ENCODE measurements around the gene MAGI1. TPM values are rescaled to one million over a fixed set of nuclear protein-coding genes. Genes with fewer than 3 reads are reported as not detected.

The MAGI1 gene
- polyA plus RNA-seq, 2 donors, result 6.0 to 10.6 TPM

DNA sequence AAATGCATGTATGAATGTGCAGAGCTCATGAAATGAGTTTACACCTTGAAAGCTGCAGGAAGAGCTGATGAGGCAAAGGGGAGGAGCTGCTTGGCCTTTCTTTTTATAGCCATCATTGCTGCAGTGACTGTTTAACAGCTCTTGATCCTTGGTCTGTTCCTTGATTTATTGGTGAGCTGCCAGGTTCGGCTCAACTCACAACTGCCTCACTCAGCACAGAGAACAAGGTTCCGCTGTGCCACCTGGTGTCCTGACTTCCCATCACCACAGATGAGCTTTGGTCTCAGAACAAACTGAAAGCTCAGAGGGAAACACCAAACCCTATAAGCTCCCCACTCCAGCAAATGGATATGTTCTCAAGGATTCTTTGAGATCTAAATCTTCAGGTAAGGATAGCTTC lies 626.1 kb downstream of the MAGI1 start:
- Histone ChIP-seq H3K27me3 (ENCODE audit: control insufficient read depth in 1 of 2, insufficient read depth in 2 of 2, low read length in 2 of 2) (no peaks in the 10 kb centered on the region), H3K36me3 (ENCODE audit: control insufficient read depth in 2 of 2, insufficient read depth in 2 of 2, low read length in 1 of 2) (no peaks in the 10 kb centered on the region), H3K4me1 (ENCODE audit: control insufficient read depth in 2 of 2, insufficient read depth in 2 of 2, low read length in 1 of 2) (no peaks in the 10 kb centered on the region), H3K4me3 (ENCODE audit: low read depth in 1 of 2, low read length in 2 of 2) (no peak overlapping the region), H3K27ac (ENCODE audit: low read depth in 2 of 2, low read length in 1 of 2) (no peak overlapping the region), H3K9me3 (ENCODE audit: control insufficient read depth in 2 of 2, insufficient read depth in 1 of 2, low read depth in 1 of 2, low read length in 1 of 2) (no peaks in the 10 kb centered on the region)
- WGBS, 2 donors, result 41 to 68% methylated on average over 2 of the region's 2 CpGs

DNA sequence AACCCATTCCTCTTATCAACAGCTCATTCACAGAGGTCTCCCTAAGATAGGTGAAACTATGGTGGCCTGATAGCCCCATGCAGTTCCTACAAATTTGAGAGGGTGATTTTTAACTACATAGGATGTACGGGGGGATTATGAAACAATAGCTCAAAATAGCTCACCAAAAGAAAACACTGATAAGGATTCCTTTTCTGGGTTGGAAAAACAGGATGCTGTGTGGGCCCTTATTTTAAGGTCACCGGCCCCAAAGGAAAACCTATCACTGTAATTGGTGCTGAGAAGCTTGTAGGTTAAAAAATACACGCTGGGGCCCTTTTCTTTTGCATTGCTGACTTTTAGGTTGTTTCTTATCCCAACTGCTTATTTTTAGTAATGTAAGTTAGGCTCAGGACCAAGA lies 627.4 kb downstream of the MAGI1 start:
- no peak overlapping the region for H3K27ac ChIP-seq (ENCODE audit: low read depth in 2 of 2, low read length in 1 of 2)
- no peaks in the 10 kb centered on the region for H3K36me3 ChIP-seq (ENCODE audit: control insufficient read depth in 2 of 2, insufficient read depth in 2 of 2, low read length in 1 of 2)
- no peaks in the 10 kb centered on the region for H3K27me3 ChIP-seq (ENCODE audit: control insufficient read depth in 1 of 2, insufficient read depth in 2 of 2, low read length in 2 of 2)
- 53 to 54% methylated on average over 3 of the region's 3 CpGs for WGBS, 2 donors
- H3K4me1 ChIP-seq (ENCODE audit: control insufficient read depth in 2 of 2, insufficient read depth in 2 of 2, low read length in 1 of 2), result no peaks in the 10 kb centered on the region
- no peaks in the 10 kb centered on the region for H3K9me3 ChIP-seq (ENCODE audit: control insufficient read depth in 2 of 2, insufficient read depth in 1 of 2, low read depth in 1 of 2, low read length in 1 of 2)
- no peak overlapping the region for H3K4me3 ChIP-seq (ENCODE audit: low read depth in 1 of 2, low read length in 2 of 2)

DNA sequence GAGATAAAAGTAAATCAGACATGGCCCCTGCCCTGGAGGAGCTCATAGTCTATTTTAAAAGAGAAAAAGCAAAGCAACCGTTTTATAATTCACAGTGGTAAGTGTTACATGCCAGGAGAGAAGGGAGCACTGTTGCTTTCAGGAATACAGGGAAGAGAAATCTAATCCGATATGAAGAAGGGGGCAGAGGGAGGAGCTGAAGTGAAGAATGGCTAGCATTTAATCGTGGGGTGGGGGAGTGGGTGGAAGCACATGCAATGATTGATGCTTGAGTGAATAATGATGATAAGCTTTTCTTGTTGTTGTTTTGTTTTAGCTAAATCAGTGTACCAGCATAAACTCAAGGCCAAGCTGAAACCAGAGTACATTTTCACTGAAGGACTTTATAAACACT lies 629.5 kb downstream of the MAGI1 start:
- Histone ChIP-seq H3K4me1 (ENCODE audit: control insufficient read depth in 2 of 2, insufficient read depth in 2 of 2, low read length in 1 of 2) (no peaks in the 10 kb centered on the region), H3K27ac (ENCODE audit: low read depth in 2 of 2, low read length in 1 of 2) (no peak overlapping the region), H3K9me3 (ENCODE audit: control insufficient read depth in 2 of 2, insufficient read depth in 1 of 2, low read depth in 1 of 2, low read length in 1 of 2) (no peaks in the 10 kb centered on the region), H3K36me3 (ENCODE audit: control insufficient read depth in 2 of 2, insufficient read depth in 2 of 2, low read length in 1 of 2) (no peaks in the 10 kb centered on the region), H3K27me3 (ENCODE audit: control insufficient read depth in 1 of 2, insufficient read depth in 2 of 2, low read length in 2 of 2) (no peaks in the 10 kb centered on the region), H3K4me3 (ENCODE audit: low read depth in 1 of 2, low read length in 2 of 2) (no peak overlapping the region)
- WGBS, 2 donors, result 51 to 69% methylated on average over 3 of the region's 3 CpGs

DNA sequence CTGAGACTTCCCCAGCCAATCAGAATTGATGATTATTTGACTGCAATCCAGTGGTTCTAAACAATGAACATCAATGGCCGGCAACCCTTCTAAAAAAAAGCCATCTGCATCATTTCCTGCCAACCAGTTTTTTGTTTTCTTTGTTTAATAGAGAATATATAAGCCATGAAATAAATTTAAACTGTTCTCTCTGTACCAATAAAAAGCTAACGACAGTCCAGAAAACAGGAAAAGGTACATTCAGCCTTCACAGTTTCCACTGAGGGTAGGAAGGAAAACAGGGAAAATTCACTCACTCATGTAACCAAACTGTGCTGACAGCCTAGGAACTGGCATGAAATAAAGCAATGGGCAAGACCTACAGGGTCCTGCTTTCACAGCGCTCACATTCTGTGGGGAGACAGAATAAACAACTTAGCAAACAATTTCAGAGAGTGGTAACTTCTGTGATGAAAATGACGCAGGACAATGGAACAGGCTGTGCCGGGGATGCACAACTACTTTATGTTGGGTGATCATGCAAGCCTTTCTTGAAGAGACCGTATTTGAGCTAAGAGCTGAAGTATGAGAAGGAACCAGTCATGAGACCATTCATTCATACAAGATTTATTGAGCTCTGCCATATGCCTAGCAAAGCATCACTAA lies 630.1 kb downstream of the MAGI1 start:
- no peak overlapping the region for H3K27ac ChIP-seq (ENCODE audit: low read depth in 2 of 2, low read length in 1 of 2)
- H3K4me1 ChIP-seq (ENCODE audit: control insufficient read depth in 2 of 2, insufficient read depth in 2 of 2, low read length in 1 of 2), result no peaks in the 10 kb centered on the region
- no peaks in the 10 kb centered on the region for H3K27me3 ChIP-seq (ENCODE audit: control insufficient read depth in 1 of 2, insufficient read depth in 2 of 2, low read length in 2 of 2)
- H3K36me3 ChIP-seq (ENCODE audit: control insufficient read depth in 2 of 2, insufficient read depth in 2 of 2, low read length in 1 of 2), result no peaks in the 10 kb centered on the region
- no peaks in the 10 kb centered on the region for H3K9me3 ChIP-seq (ENCODE audit: control insufficient read depth in 2 of 2, insufficient read depth in 1 of 2, low read depth in 1 of 2, low read length in 1 of 2)
- 84 to 91% methylated on average over 6 of the region's 6 CpGs for WGBS, 2 donors
- no peak overlapping the region for H3K4me3 ChIP-seq (ENCODE audit: low read depth in 1 of 2, low read length in 2 of 2)

GRCh38 chr3:65406470-65406869 lies 632.2 kb downstream of the MAGI1 start:
- no peaks in the 10 kb centered on the region for H3K4me1 ChIP-seq (ENCODE audit: control insufficient read depth in 2 of 2, insufficient read depth in 2 of 2, low read length in 1 of 2)
- no peak overlapping the region for H3K27ac ChIP-seq (ENCODE audit: low read depth in 2 of 2, low read length in 1 of 2)
- 93% methylated on average over 4 of the region's 4 CpGs for WGBS, 2 donors
- no peak overlapping the region for H3K4me3 ChIP-seq (ENCODE audit: low read depth in 1 of 2, low read length in 2 of 2)
- no peaks in the 10 kb centered on the region for H3K27me3 ChIP-seq (ENCODE audit: control insufficient read depth in 1 of 2, insufficient read depth in 2 of 2, low read length in 2 of 2)
- H3K9me3 ChIP-seq (ENCODE audit: control insufficient read depth in 2 of 2, insufficient read depth in 1 of 2, low read depth in 1 of 2, low read length in 1 of 2), result no peaks in the 10 kb centered on the region
- no peaks in the 10 kb centered on the region for H3K36me3 ChIP-seq (ENCODE audit: control insufficient read depth in 2 of 2, insufficient read depth in 2 of 2, low read length in 1 of 2)

DNA sequence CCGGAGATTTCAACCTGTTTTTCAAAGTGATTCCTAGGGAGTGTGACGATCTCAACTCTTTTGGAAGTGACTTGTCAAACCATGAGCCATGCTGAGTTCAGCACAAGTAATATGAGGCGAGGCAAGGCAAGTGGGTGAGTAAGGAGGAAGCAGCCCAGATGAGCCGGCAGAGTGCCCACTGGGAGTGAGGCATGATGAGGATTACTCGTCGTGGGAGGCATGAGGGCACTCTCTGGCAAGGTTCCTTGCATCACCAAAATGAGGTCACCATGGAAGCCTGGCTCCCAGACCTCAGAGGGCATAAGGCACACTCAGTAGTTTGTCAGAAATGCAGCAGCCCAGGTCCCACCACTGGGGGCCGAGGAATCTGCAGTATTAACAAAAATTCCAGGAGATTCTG lies 636.1 kb downstream of the MAGI1 start:
- no peaks in the 10 kb centered on the region for H3K4me1 ChIP-seq (ENCODE audit: control insufficient read depth in 2 of 2, insufficient read depth in 2 of 2, low read length in 1 of 2)
- H3K36me3 ChIP-seq (ENCODE audit: control insufficient read depth in 2 of 2, insufficient read depth in 2 of 2, low read length in 1 of 2), result no peaks in the 10 kb centered on the region
- no peaks in the 10 kb centered on the region for H3K9me3 ChIP-seq (ENCODE audit: control insufficient read depth in 2 of 2, insufficient read depth in 1 of 2, low read depth in 1 of 2, low read length in 1 of 2)
- no peak overlapping the region for H3K4me3 ChIP-seq (ENCODE audit: low read depth in 1 of 2, low read length in 2 of 2)
- WGBS, 2 donors, result 58 to 72% methylated on average over 7 of the region's 7 CpGs
- H3K27me3 ChIP-seq (ENCODE audit: control insufficient read depth in 1 of 2, insufficient read depth in 2 of 2, low read length in 2 of 2), result no peaks in the 10 kb centered on the region
- H3K27ac ChIP-seq (ENCODE audit: low read depth in 2 of 2, low read length in 1 of 2), result no peak overlapping the region

DNA sequence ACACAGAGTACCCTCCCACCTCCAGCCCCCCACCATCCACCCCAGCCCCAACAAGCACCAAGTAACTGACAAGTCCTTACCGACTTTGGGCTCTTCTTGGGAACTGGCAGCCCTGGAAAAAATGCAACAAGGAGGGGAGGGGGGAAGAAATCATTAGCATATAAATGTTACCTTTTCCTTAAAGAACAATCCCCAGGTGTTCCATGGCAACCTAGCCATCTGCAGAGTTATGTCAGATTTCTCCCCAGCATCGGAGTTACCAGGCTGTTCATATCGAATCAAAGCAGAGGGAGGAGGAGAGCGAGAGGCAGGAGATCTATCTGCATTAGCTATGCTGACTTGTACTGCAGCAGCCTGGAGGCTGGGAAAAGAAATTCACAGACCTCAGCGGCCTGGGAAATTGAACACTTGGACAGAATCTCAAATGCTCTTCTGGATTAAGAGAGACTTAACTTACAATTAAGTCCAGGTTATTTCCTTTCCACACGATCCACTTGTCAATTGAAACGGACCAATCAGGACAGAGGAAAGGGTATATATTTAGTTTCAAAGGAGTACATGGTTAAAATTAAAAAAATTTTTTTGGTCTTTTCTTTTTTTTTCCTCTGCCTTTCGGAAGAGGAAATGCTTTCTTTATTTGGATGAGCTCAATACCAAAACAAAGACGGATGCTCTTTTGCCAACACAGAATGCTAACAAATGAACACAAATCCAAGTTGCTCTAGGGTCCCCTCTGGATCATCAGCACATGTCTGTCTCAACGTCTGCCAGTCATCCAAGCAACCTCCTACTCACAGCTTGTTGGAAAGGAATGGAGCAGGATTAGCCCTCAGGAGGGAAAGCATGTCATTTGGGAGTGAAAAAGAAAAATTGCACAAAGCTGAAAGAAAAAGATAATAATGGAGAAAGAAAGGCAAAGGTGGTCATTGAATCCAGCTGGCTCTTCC lies 637.1 kb downstream of the MAGI1 start:
- 62 to 64% methylated on average over 10 of the region's 10 CpGs for WGBS, 2 donors
- H3K4me3 ChIP-seq (ENCODE audit: low read depth in 1 of 2, low read length in 2 of 2), result no peak overlapping the region
- H3K4me1 ChIP-seq (ENCODE audit: control insufficient read depth in 2 of 2, insufficient read depth in 2 of 2, low read length in 1 of 2), result no peaks in the 10 kb centered on the region
- H3K27ac ChIP-seq (ENCODE audit: low read depth in 2 of 2, low read length in 1 of 2), result no peak overlapping the region
- H3K9me3 ChIP-seq (ENCODE audit: control insufficient read depth in 2 of 2, insufficient read depth in 1 of 2, low read depth in 1 of 2, low read length in 1 of 2), result no peaks in the 10 kb centered on the region
- no peaks in the 10 kb centered on the region for H3K27me3 ChIP-seq (ENCODE audit: control insufficient read depth in 1 of 2, insufficient read depth in 2 of 2, low read length in 2 of 2)
- no peaks in the 10 kb centered on the region for H3K36me3 ChIP-seq (ENCODE audit: control insufficient read depth in 2 of 2, insufficient read depth in 2 of 2, low read length in 1 of 2)

DNA sequence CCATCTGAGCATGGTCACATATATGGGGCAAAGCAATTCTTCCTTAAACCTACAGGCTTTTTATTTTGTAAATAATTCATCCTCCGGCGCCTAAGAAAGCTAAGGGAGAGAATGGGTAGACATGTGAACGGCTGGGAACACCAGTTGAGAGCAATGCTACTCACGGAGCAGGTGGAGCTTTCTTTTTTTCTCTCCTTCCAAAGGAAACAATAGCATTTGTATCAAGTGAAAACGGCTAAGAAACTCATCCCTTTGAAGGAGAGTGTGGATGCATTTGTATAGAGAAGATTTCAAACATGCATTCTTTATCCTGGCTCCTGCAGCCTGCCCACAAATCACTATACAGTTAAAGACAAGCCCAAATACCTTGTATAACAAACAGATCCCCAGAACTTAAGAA lies 637.8 kb downstream of the MAGI1 start:
- H3K27ac ChIP-seq (ENCODE audit: low read depth in 2 of 2, low read length in 1 of 2), result no peak overlapping the region
- H3K4me1 ChIP-seq (ENCODE audit: control insufficient read depth in 2 of 2, insufficient read depth in 2 of 2, low read length in 1 of 2), result no peaks in the 10 kb centered on the region
- no peaks in the 10 kb centered on the region for H3K27me3 ChIP-seq (ENCODE audit: control insufficient read depth in 1 of 2, insufficient read depth in 2 of 2, low read length in 2 of 2)
- no peaks in the 10 kb centered on the region for H3K9me3 ChIP-seq (ENCODE audit: control insufficient read depth in 2 of 2, insufficient read depth in 1 of 2, low read depth in 1 of 2, low read length in 1 of 2)
- 77 to 78% methylated on average over 5 of the region's 5 CpGs for WGBS, 2 donors
- no peak overlapping the region for H3K4me3 ChIP-seq (ENCODE audit: low read depth in 1 of 2, low read length in 2 of 2)
- H3K36me3 ChIP-seq (ENCODE audit: control insufficient read depth in 2 of 2, insufficient read depth in 2 of 2, low read length in 1 of 2), result no peaks in the 10 kb centered on the region

DNA sequence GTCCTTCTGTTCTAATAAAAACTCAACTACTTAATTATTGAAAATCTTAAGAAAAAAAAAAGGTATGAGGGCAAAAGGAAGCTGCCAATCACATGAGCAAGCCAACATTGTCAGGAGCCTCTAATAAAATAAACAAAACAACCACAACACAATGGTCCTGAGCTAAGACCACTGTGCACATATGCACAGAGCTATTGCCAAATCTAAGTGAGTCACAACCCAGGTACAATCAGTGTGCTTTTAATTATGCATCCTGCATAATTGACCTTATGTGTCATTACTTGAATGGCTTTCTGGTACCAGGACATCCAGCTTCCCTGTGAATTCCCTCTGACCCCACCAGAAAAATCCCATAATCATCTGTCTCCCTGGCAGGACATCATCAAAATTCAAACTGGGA lies 639.8 kb downstream of the MAGI1 start:
- H3K27me3 ChIP-seq (ENCODE audit: control insufficient read depth in 1 of 2, insufficient read depth in 2 of 2, low read length in 2 of 2), result no peaks in the 10 kb centered on the region
- H3K9me3 ChIP-seq (ENCODE audit: control insufficient read depth in 2 of 2, insufficient read depth in 1 of 2, low read depth in 1 of 2, low read length in 1 of 2), result no peaks in the 10 kb centered on the region
- H3K4me3 ChIP-seq (ENCODE audit: low read depth in 1 of 2, low read length in 2 of 2), result no peak overlapping the region
- H3K36me3 ChIP-seq (ENCODE audit: control insufficient read depth in 2 of 2, insufficient read depth in 2 of 2, low read length in 1 of 2), result no peaks in the 10 kb centered on the region
- H3K27ac ChIP-seq (ENCODE audit: low read depth in 2 of 2, low read length in 1 of 2), result no peak overlapping the region
- no peaks in the 10 kb centered on the region for H3K4me1 ChIP-seq (ENCODE audit: control insufficient read depth in 2 of 2, insufficient read depth in 2 of 2, low read length in 1 of 2)

GRCh38 chr3:65396078-65396477 lies 642.6 kb downstream of the MAGI1 start:
- H3K27me3 ChIP-seq (ENCODE audit: control insufficient read depth in 1 of 2, insufficient read depth in 2 of 2, low read length in 2 of 2), result no peaks in the 10 kb centered on the region
- no peaks in the 10 kb centered on the region for H3K9me3 ChIP-seq (ENCODE audit: control insufficient read depth in 2 of 2, insufficient read depth in 1 of 2, low read depth in 1 of 2, low read length in 1 of 2)
- H3K4me1 ChIP-seq (ENCODE audit: control insufficient read depth in 2 of 2, insufficient read depth in 2 of 2, low read length in 1 of 2), result no peaks in the 10 kb centered on the region
- no peak overlapping the region for H3K27ac ChIP-seq (ENCODE audit: low read depth in 2 of 2, low read length in 1 of 2)
- peaks cover 0 to 2% of the 10 kb centered on the region in 2 donors for H3K36me3 ChIP-seq (ENCODE audit: control insufficient read depth in 2 of 2, insufficient read depth in 2 of 2, low read length in 1 of 2)
- H3K4me3 ChIP-seq (ENCODE audit: low read depth in 1 of 2, low read length in 2 of 2), result no peak overlapping the region
